Measurements from ENCODE around the gene HSPG2. TPM values are rescaled to one million over a fixed set of nuclear protein-coding genes. Genes with fewer than 3 reads are reported as not detected.
"Not testable (repeated sequence)": the region's sequence is repeated elsewhere in the genome, so short reads cannot be mapped to it uniquely, and the experiment has no call there.

Gene HSPG2
- total and polyA plus RNA-seq, 5 donors from 2014 or later, result 0.05 to 3.2 (median 0.17) TPM; not detected in 1

DNA sequence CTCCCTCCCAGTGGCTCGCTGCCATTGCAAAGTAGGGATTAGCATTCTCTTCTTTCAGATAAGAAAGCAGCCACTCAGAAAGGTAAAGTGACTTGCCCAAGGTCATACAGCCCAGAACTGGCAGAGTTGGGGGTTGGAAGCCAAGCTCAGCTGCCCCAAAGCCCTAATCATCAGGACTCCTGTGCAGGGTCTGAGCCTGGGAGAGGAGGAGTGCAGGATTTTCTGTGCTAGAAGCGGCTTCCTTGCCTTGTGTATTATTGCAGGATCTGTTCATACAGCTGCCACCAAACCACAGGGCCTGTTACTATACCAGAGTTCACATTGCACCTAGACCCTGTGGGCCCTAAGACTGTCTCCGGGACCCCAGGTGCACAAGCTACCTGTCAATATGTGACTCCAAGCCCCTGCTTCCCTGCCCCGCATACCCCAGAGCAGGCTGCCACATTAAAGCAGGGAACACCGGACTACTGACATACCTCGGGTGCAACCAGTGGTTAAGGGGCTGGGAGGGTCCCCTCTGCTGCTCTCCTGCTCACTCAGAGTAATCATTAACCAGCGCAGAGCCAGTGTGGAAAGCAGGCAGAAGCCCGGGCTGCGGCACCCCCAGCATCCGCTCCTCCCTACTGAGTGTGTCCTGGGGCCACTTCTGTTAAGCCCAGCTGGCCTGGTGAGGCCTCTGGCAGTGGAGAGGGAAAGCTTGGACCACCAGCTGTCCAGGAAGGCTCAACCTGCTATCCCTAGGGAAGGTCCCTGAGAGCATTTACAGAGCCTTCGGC is 15.8 kb downstream of the HSPG2 start:
- no peak overlapping the region for H3K4me3 Mint-ChIP-seq
- H3K9me3 ChIP-seq (ENCODE audit: control insufficient read depth in 2 of 2, low read length in 2 of 2), result no peaks in the 10 kb centered on the region
- no peak overlapping the region for H3K27ac Mint-ChIP-seq
- no peak overlapping the region for H3K4me3 ChIP-seq (ENCODE audit: low read depth, low read length)
- no peaks in the 10 kb centered on the region for H3K27me3 ChIP-seq (ENCODE audit: control insufficient read depth, insufficient read depth, low read length)
- no peaks in the 10 kb centered on the region for H3K36me3 ChIP-seq (ENCODE audit: control insufficient read depth, insufficient read depth, low read length)
- H3K27ac ChIP-seq (ENCODE audit: insufficient read depth, low read length, poor library complexity, severe bottlenecking), result no peak overlapping the region
- H3K27me3 Mint-ChIP-seq, result no peaks in the 10 kb centered on the region
- H3K36me3 Mint-ChIP-seq, result no peaks in the 10 kb centered on the region
- H3K4me1 Mint-ChIP-seq, result peaks cover 0 to 5% (median 0%) of the 10 kb centered on the region in 4 donors
- no peaks in the 10 kb centered on the region for H3K4me1 ChIP-seq (ENCODE audit: control insufficient read depth, insufficient read depth, low read length, poor library complexity, severe bottlenecking)
- ATAC-seq (ENCODE audit: low read depth in 2 of 2) (no peak), DNase-seq (no peak)
- H3K9me3 Mint-ChIP-seq, result peaks cover 0 to 2% (median 0%) of the 10 kb centered on the region in 7 donors

DNA sequence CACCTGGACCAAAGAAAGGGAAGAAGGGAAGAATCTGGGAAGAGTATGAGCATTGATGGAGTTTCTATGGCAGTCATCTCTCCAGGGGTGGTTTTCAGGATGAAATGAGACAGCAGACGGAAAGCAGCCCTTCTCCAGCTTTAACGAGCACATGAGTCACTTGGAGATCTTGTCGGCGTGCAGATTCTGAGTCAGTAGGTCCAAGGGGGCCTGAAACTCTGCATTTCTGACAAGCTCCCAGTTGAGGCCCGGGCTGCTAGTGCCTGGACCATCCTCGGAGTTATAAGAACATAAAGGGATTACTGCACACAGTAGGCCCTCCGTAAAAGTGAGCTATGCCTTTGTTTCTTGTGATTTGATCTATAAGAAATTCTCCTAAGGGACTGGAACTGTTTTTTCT is 17.6 kb downstream of the HSPG2 start:
- H3K4me3 ChIP-seq (ENCODE audit: low read depth, low read length), result no peak overlapping the region
- H3K27me3 ChIP-seq (ENCODE audit: control insufficient read depth, insufficient read depth, low read length), result no peaks in the 10 kb centered on the region
- H3K36me3 Mint-ChIP-seq, result no peaks in the 10 kb centered on the region
- H3K36me3 ChIP-seq (ENCODE audit: control insufficient read depth, insufficient read depth, low read length), result no peaks in the 10 kb centered on the region
- H3K27ac ChIP-seq (ENCODE audit: insufficient read depth, low read length, poor library complexity, severe bottlenecking), result no peak overlapping the region
- no peaks in the 10 kb centered on the region for H3K9me3 ChIP-seq (ENCODE audit: control insufficient read depth in 2 of 2, low read length in 2 of 2)
- no peak overlapping the region for H3K4me3 Mint-ChIP-seq
- ATAC-seq (ENCODE audit: low read depth in 2 of 2), result no peak
- no peaks in the 10 kb centered on the region for H3K27me3 Mint-ChIP-seq
- H3K9me3 Mint-ChIP-seq, result no peaks in the 10 kb centered on the region
- no peaks in the 10 kb centered on the region for H3K4me1 Mint-ChIP-seq
- H3K4me1 ChIP-seq (ENCODE audit: control insufficient read depth, insufficient read depth, low read length, poor library complexity, severe bottlenecking), result no peaks in the 10 kb centered on the region
- no peak for DNase-seq
- no peak overlapping the region for H3K27ac Mint-ChIP-seq

DNA sequence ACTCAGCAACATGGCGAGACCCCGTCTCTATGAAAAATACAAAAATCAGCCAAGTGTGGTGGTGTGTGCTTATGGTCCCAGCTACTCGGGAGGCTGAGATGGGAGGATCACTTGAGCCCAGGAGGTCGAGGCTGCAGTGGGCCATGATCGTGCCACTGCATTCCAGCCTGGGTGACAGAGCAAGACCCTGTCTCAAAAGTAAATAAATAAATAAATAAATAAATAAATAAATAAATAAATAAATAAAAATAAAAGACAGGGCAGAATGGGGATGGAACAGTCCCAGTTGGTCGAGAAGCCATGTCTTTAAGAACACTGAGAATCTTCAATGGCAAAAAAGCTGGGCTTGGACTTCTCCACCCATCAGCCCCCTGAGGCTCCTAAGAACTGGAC is 19.9 kb downstream of the HSPG2 start:
- H3K4me3 Mint-ChIP-seq; H3K4me3 ChIP-seq (ENCODE audit: low read depth, low read length); H3K36me3 Mint-ChIP-seq; H3K9me3 Mint-ChIP-seq; H3K9me3 ChIP-seq (ENCODE audit: control insufficient read depth in 2 of 2, low read length in 2 of 2); ATAC-seq (ENCODE audit: low read depth in 2 of 2); H3K36me3 ChIP-seq (ENCODE audit: control insufficient read depth, insufficient read depth, low read length); H3K27me3 ChIP-seq (ENCODE audit: control insufficient read depth, insufficient read depth, low read length); H3K4me1 Mint-ChIP-seq; H3K27ac ChIP-seq (ENCODE audit: insufficient read depth, low read length, poor library complexity, severe bottlenecking); DNase-seq; H3K27me3 Mint-ChIP-seq; H3K4me1 ChIP-seq (ENCODE audit: control insufficient read depth, insufficient read depth, low read length, poor library complexity, severe bottlenecking); H3K27ac Mint-ChIP-seq: not testable (repeated sequence)

DNA sequence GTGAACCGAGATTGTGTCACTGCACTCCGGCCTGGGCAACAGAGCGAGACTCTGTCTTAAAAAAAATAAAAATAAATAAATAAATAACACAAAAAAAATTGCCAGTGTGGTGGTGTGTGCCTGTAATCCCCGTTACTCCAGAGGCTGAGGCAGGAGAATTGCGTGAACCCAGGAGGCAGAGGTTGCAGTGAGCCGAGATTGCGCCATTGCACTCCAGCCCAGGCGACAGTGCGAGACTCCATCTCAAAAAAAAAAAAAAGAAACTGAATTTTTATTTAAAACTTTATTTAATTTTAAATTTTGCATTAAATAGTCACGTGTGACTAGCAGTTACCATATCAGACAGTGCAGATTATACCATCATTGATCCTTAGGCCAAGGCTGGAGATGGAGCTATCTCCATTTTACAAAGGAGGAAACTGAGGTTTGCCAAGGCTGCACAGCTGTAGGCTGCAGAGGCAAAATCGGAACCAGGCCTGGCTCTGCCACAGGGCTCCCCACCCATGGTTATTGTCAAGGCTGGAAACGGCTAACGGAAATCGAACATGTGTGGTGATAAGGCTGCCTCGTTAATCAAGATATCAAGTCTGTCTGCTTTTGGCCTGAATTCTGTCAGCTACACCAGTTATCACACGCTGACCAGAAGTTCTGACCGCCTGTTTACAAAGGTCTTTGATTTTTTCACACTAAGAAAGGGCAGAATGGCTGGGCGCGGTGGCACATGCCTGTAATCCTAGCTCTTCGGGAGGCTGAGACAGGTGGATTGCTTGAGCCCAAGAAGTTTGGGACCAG is 20.5 kb downstream of the HSPG2 start:
- Histone ChIP-seq H3K4me1 (ENCODE audit: control insufficient read depth, insufficient read depth, low read length, poor library complexity, severe bottlenecking) (no peaks in the 10 kb centered on the region), H3K27me3 (ENCODE audit: control insufficient read depth, insufficient read depth, low read length) (no peaks in the 10 kb centered on the region), H3K36me3 (ENCODE audit: control insufficient read depth, insufficient read depth, low read length) (no peaks in the 10 kb centered on the region), H3K27ac (ENCODE audit: insufficient read depth, low read length, poor library complexity, severe bottlenecking) (no peak overlapping the region), H3K4me3 (ENCODE audit: low read depth, low read length) (no peak overlapping the region), H3K9me3 (ENCODE audit: control insufficient read depth in 2 of 2, low read length in 2 of 2) (no peaks in the 10 kb centered on the region)
- H3K27ac Mint-ChIP-seq, result no peak overlapping the region
- ATAC-seq (ENCODE audit: low read depth in 2 of 2) (no peak), DNase-seq (no peak)
- peaks cover 0 to 2% (median 0%) of the 10 kb centered on the region in 4 donors for H3K4me1 Mint-ChIP-seq
- H3K9me3 Mint-ChIP-seq, result no peaks in the 10 kb centered on the region
- no peak overlapping the region for H3K4me3 Mint-ChIP-seq
- no peaks in the 10 kb centered on the region for H3K36me3 Mint-ChIP-seq
- H3K27me3 Mint-ChIP-seq, result peaks cover 6% of the 10 kb centered on the region

- ATAC-seq (ENCODE audit: low read depth in 2 of 2), result no peak
- H3K27ac ChIP-seq (ENCODE audit: insufficient read depth, low read length, poor library complexity, severe bottlenecking), result no peak overlapping the region
- Mint-ChIP-seq H3K9me3 (no peaks in the 10 kb centered on the region), H3K4me3 (no peak overlapping the region), H3K4me1 (peaks cover 0 to 6% (median 2%) of the 10 kb centered on the region in 4 donors), H3K27ac (no peak overlapping the region), H3K27me3 (peaks cover 6% of the 10 kb centered on the region), H3K36me3 (no peaks in the 10 kb centered on the region)
- H3K4me1 ChIP-seq (ENCODE audit: control insufficient read depth, insufficient read depth, low read length, poor library complexity, severe bottlenecking), result no peaks in the 10 kb centered on the region
- DNase-seq, result no peak
- H3K27me3 ChIP-seq (ENCODE audit: control insufficient read depth, insufficient read depth, low read length), result no peaks in the 10 kb centered on the region
- no peaks in the 10 kb centered on the region for H3K36me3 ChIP-seq (ENCODE audit: control insufficient read depth, insufficient read depth, low read length)
- H3K4me3 ChIP-seq (ENCODE audit: low read depth, low read length), result no peak overlapping the region
- H3K9me3 ChIP-seq (ENCODE audit: control insufficient read depth in 2 of 2, low read length in 2 of 2), result no peaks in the 10 kb centered on the region
Observed at GRCh38 chr1:21914880-21915640, 22.1 kb downstream of the HSPG2 start.

DNA sequence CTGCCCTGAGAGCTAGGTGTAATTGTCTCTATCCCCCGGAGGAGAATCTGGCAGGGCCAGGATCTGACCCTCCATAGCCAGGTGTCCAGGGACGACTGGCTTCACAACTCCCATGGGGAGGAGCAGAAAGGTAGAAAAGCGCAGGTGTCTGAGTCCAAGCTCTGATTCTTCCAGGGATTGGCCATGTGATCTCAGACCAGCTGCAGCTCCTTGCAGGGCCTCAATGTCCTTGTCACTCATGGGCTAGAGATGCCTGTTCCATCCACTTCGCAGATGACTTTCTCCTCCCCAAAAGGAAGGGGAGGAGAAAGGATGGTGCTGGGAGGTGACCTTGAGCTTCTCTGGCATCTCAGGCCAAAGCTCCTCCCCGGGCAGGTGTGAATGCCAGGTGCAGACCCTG is 22.7 kb downstream of the HSPG2 start:
- ATAC-seq (ENCODE audit: low read depth in 2 of 2) (no peak), DNase-seq (no peak)
- Mint-ChIP-seq H3K9me3 (no peaks in the 10 kb centered on the region), H3K27me3 (peaks cover 6% of the 10 kb centered on the region), H3K4me3 (no peak overlapping the region), H3K27ac (peak overlapping the region in 1 of 3 donors; percentile 65), H3K36me3 (no peaks in the 10 kb centered on the region), H3K4me1 (peaks cover 0 to 10% (median 3%) of the 10 kb centered on the region in 4 donors)
- H3K4me1 ChIP-seq (ENCODE audit: control insufficient read depth, insufficient read depth, low read length, poor library complexity, severe bottlenecking), result no peaks in the 10 kb centered on the region
- no peaks in the 10 kb centered on the region for H3K27me3 ChIP-seq (ENCODE audit: control insufficient read depth, insufficient read depth, low read length)
- no peaks in the 10 kb centered on the region for H3K36me3 ChIP-seq (ENCODE audit: control insufficient read depth, insufficient read depth, low read length)
- H3K27ac ChIP-seq (ENCODE audit: insufficient read depth, low read length, poor library complexity, severe bottlenecking), result no peak overlapping the region
- H3K4me3 ChIP-seq (ENCODE audit: low read depth, low read length), result no peak overlapping the region
- H3K9me3 ChIP-seq (ENCODE audit: control insufficient read depth in 2 of 2, low read length in 2 of 2), result no peaks in the 10 kb centered on the region

DNA sequence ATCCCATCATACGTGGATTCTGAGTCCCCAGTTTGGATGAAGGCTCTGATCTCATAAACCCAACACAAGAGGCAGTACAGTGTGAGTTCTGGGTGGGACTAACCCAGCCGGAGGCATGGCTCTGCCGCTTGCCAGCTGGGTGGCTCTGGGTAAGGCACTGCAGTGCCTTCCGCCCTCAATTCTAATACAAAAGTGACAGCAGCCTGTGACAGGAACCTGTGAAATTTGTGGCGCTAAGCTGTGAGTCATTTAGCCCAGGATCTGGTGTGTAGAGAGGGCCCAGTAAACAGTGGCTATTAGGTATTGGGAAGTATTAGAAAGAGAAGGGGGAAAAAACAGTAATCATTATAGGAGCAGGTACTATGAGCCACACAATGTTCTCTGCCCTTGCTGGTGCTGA is 23.3 kb downstream of the HSPG2 start:
- peak overlapping the region in 1 of 3 donors; percentile 65 for H3K27ac Mint-ChIP-seq

More for the DNA sequence above, 23.3 kb downstream of the HSPG2 start:
- no peaks in the 10 kb centered on the region for H3K27me3 ChIP-seq (ENCODE audit: control insufficient read depth, insufficient read depth, low read length)
- Mint-ChIP-seq H3K9me3 (no peaks in the 10 kb centered on the region), H3K27me3 (peaks cover 6% of the 10 kb centered on the region), H3K4me3 (no peak overlapping the region), H3K4me1 (peaks cover 0 to 14% (median 3%) of the 10 kb centered on the region in 4 donors), H3K36me3 (no peaks in the 10 kb centered on the region)
- no peaks in the 10 kb centered on the region for H3K4me1 ChIP-seq (ENCODE audit: control insufficient read depth, insufficient read depth, low read length, poor library complexity, severe bottlenecking)
- no peaks in the 10 kb centered on the region for H3K36me3 ChIP-seq (ENCODE audit: control insufficient read depth, insufficient read depth, low read length)
- H3K4me3 ChIP-seq (ENCODE audit: low read depth, low read length), result no peak overlapping the region
- no peak for DNase-seq
- peak in 1 of 2 donors; percentile 58 for ATAC-seq (ENCODE audit: low read depth in 2 of 2)
- H3K27ac ChIP-seq (ENCODE audit: insufficient read depth, low read length, poor library complexity, severe bottlenecking), result no peak overlapping the region
- no peaks in the 10 kb centered on the region for H3K9me3 ChIP-seq (ENCODE audit: control insufficient read depth in 2 of 2, low read length in 2 of 2)
